Activated CD8-positive, alpha-beta memory T cell treated with anti-CD3 and anti-CD28 coated beads, Interleukin-2, amount 10 ng/mL, durations not matched to agents 7 days and 5 days (primary cell): ENCODE measurements around the gene GADL1. TPM values are rescaled to one million over a fixed set of nuclear protein-coding genes. Genes with fewer than 3 reads are reported as not detected.
A peak's percentile ranks its signal among the peaks of the same experiment; 100 is the strongest.

Experiments
- ATAC-seq: fragments of 150-1000 bp; cut with Tn5 transposase; one replicate; pipeline ENCODE4 v1.10.0; 2021; ENCODE audit warnings: moderate library complexity
- CTCF ChIA-PET: fragments of 350-600 bp; sonication (Branson Sonifier 250); formaldehyde crosslinking; loops from one replicate; lab custom pipeline; 2021; ENCODE audit warnings: antibody characterized with exemption; lab: Charles Lee
- DNase-seq: peaks from one replicate; pipeline ENCODE4 v3.0.0-alpha.2; 2020
- H3K27ac Mint-ChIP-seq: one replicate; pipeline ENCODE4 v1.8.0; 2021; ENCODE audit warnings: mild to moderate bottlenecking, mixed read lengths
- H3K27me3 Mint-ChIP-seq: one replicate; pipeline ENCODE4 v1.8.0; 2021; ENCODE audit warnings: mixed read lengths
- H3K36me3 Mint-ChIP-seq: one replicate; pipeline ENCODE4 v1.8.0; 2021; ENCODE audit warnings: mild to moderate bottlenecking, mixed read lengths
- H3K4me1 Mint-ChIP-seq: one replicate; pipeline ENCODE4 v1.8.0; 2021; ENCODE audit warnings: mixed read lengths
- H3K4me3 Mint-ChIP-seq: one replicate; pipeline ENCODE4 v1.8.0; 2021; ENCODE audit warnings: mild to moderate bottlenecking, moderate library complexity, mixed read lengths
- H3K9me3 Mint-ChIP-seq: one replicate; pipeline ENCODE4 v1.8.0; 2022; ENCODE audit warnings: low read depth, mixed read lengths
- total RNA-seq, 2 experiments: library from RNA; stranded (reverse); gene quantifications; one replicate each; pipeline ENCODE4 v1.2.3, GENCODE V29; 2021

GADL1 gene
- total RNA-seq, 2 experiments from 2014 or later: not detected

DNA sequence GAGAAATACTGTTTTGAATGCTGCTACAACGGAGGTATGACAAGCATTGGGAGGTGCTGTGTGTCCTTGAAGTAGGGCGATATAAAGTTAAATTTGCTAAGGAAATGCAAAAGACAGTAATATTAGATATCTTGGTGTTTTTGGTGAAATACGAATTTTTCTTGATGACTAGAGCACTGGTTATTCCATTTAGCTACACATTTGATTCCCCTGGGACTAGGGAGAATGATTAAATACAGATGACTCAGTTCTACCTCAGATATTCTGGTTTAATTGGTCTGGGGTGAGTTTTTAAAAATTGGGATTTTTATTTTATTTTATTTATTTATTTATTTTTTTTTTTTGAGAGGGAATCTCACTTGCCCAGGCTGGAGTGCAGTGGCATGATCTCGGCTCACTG is 18.7 kb upstream of the GADL1 start:
- Mint-ChIP-seq H3K9me3 (no peaks in the 10 kb centered on the region), H3K27me3 (no peaks in the 10 kb centered on the region), H3K36me3 (no peaks in the 10 kb centered on the region), H3K27ac (no peak overlapping the region), H3K4me3 (no peak overlapping the region), H3K4me1 (no peaks in the 10 kb centered on the region)
- DNase-seq (no peak), ATAC-seq (no peak)
- CTCF ChIA-PET: interaction anchor here (0.7 kb wide), 1 partner anchor 24 kb away, joined by 3 read pairs; no protein-coding TSS in a partner anchor

- ATAC-seq (no peak), DNase-seq (no peak)
- Mint-ChIP-seq H3K4me1 (no peaks in the 10 kb centered on the region), H3K36me3 (no peaks in the 10 kb centered on the region), H3K27me3 (no peaks in the 10 kb centered on the region), H3K4me3 (no peak overlapping the region), H3K27ac (no peak overlapping the region), H3K9me3 (no peaks in the 10 kb centered on the region)
- CTCF ChIA-PET: no interaction called here
These were observed 17.8 kb upstream of the GADL1 start for GRCh38 chr3:30912301-30912700.

GRCh38 chr3:30908456-30909037 is 14.1 kb upstream of the GADL1 start:
- CTCF ChIA-PET: no interaction called here
- no peaks in the 10 kb centered on the region for H3K9me3 Mint-ChIP-seq

DNA sequence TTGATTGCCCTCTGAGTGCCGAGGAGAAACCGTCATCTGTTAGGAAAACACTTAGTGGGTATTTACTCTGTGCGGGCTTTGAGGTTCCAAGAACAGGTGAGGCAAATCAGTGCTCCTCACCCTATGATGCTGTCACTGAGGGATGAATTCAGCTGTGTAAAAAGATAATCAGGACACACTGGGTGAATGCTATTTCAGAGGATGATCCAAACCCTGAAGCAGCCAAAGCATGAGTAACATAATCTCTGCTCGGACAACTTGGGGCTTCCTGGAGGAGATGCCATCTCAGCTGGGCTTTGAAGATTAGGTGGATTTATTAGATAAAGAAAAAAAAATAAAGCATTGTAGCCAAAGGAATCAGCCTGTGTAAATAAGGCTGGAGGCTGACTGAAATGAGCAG is 10.5 kb upstream of the GADL1 start:
- DNase-seq: no peak
- Mint-ChIP-seq H3K27ac (no peak overlapping the region), H3K4me3 (no peak overlapping the region), H3K4me1 (no peaks in the 10 kb centered on the region), H3K27me3 (no peaks in the 10 kb centered on the region), H3K36me3 (no peaks in the 10 kb centered on the region), H3K9me3 (no peaks in the 10 kb centered on the region)
- no peak for ATAC-seq
- CTCF ChIA-PET: no interaction called here

More at GRCh38 chr3:30908456-30909037, 14.1 kb upstream of the GADL1 start:
- no peaks in the 10 kb centered on the region for H3K4me1 Mint-ChIP-seq
- no peak overlapping the region for H3K4me3 Mint-ChIP-seq
- no peaks in the 10 kb centered on the region for H3K36me3 Mint-ChIP-seq
- no peaks in the 10 kb centered on the region for H3K27me3 Mint-ChIP-seq
- no peak overlapping the region for H3K27ac Mint-ChIP-seq
- DNase-seq: no peak
- ATAC-seq: no peak

DNA sequence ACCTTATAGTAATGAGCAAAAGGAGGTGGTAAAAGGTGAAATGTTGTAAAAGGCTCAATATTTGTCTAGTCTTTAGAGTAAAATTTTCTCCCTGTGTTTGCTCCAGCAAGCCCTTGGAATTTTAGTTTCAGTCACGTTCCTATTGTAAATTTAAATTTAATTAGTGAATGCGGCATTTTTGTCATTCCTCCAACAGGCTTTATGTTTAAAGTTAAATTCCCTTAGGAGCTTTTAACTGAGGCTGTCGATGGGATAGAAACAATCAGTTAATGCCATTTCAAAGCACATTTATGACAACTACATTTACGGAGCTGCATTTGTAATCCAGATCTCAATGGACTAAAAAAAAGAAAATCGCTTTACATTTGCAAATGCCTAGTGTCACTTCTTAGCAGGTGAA is 868 bp upstream of the GADL1 start:
- Mint-ChIP-seq H3K36me3 (no peaks in the 10 kb centered on the region), H3K27me3 (peaks cover 41% of the 10 kb centered on the region), H3K27ac (no peak overlapping the region), H3K9me3 (no peaks in the 10 kb centered on the region), H3K4me1 (peaks cover 7% of the 10 kb centered on the region), H3K4me3 (no peak overlapping the region)
- CTCF ChIA-PET: no interaction called here
- ATAC-seq (no peak), DNase-seq (no peak)

- Mint-ChIP-seq H3K36me3 (no peaks in the 10 kb centered on the region), H3K4me3 (peak overlapping the region; percentile 55), H3K27me3 (peaks cover 48% of the 10 kb centered on the region), H3K9me3 (no peaks in the 10 kb centered on the region), H3K4me1 (peaks cover 7% of the 10 kb centered on the region), H3K27ac (no peak overlapping the region)
- DNase-seq (no peak), ATAC-seq (no peak)
- CTCF ChIA-PET: no interaction called here
These were observed 659 bp downstream of the GADL1 start for GRCh38 chr3:30893678-30894325.

DNA sequence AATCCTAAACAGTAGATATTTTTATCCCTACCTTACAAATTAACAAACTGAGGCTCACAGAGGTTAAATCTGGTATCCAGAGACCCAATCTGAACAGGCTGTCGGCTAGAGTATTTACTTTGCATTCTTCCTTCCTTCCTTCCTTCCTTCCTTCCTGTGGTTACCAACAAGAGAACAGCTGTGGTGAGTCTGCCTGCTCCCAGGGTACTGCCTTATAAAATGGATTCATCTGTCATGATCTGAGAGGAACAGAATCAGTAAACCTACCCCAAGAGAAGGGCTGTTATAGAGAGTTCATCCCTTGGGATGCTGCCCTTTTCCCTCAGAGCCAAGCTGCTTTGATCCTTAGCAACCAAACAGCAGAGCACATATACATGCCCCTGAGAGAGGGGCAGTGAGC is 3.6 kb downstream of the GADL1 start:
- DNase-seq (no peak), ATAC-seq (no peak)
- H3K9me3 Mint-ChIP-seq: no peaks in the 10 kb centered on the region
- no peak overlapping the region for H3K27ac Mint-ChIP-seq
- H3K4me3 Mint-ChIP-seq: no peak overlapping the region
- peaks cover 50% of the 10 kb centered on the region for H3K27me3 Mint-ChIP-seq
- no peaks in the 10 kb centered on the region for H3K36me3 Mint-ChIP-seq
- peaks cover 7% of the 10 kb centered on the region for H3K4me1 Mint-ChIP-seq
- CTCF ChIA-PET: no interaction called here

GRCh38 chr3:30886888-30887287 is 7.6 kb downstream of the GADL1 start:
- no peak overlapping the region for H3K4me3 Mint-ChIP-seq
- CTCF ChIA-PET: no interaction called here
- DNase-seq (no peak), ATAC-seq (no peak)
- H3K27ac Mint-ChIP-seq: no peak overlapping the region
- no peaks in the 10 kb centered on the region for H3K36me3 Mint-ChIP-seq
- H3K4me1 Mint-ChIP-seq: peaks cover 4% of the 10 kb centered on the region
- peaks cover 2% of the 10 kb centered on the region for H3K9me3 Mint-ChIP-seq
- peaks cover 22% of the 10 kb centered on the region for H3K27me3 Mint-ChIP-seq

GRCh38 chr3:30878862-30879261 is 15.6 kb downstream of the GADL1 start:
- ATAC-seq: no peak
- H3K4me3 Mint-ChIP-seq: no peak overlapping the region
- no peaks in the 10 kb centered on the region for H3K36me3 Mint-ChIP-seq
- no peaks in the 10 kb centered on the region for H3K4me1 Mint-ChIP-seq
- peaks cover under 1% of the 10 kb centered on the region for H3K9me3 Mint-ChIP-seq
- no peak for DNase-seq
- H3K27ac Mint-ChIP-seq: no peak overlapping the region
- CTCF ChIA-PET: no interaction called here
- H3K27me3 Mint-ChIP-seq: peaks cover 10% of the 10 kb centered on the region

DNA sequence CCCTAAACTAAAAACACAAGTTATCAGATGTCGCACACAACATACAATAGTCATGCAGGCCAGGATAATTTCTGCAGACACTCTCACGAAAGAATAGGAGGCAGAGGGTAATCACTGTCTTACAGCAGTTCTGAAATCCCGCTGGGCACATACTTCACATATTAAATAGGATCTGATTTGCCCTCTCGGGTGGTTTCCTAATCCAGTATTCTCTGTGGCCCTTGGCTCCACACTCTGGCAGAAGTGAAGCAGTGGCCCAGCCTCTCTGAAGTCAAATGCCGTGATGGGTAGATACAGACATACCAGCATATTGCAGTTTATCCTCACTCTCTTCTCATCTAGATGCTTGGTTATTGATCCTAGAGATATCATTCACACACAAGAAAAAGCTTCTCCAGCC is 19.0 kb downstream of the GADL1 start:
- H3K27me3 Mint-ChIP-seq: peaks cover 8% of the 10 kb centered on the region
- CTCF ChIA-PET: no interaction called here
- no peak overlapping the region for H3K4me3 Mint-ChIP-seq
- no peak for ATAC-seq
- no peaks in the 10 kb centered on the region for H3K9me3 Mint-ChIP-seq
- no peaks in the 10 kb centered on the region for H3K4me1 Mint-ChIP-seq
- no peak overlapping the region for H3K27ac Mint-ChIP-seq
- H3K36me3 Mint-ChIP-seq: no peaks in the 10 kb centered on the region
- no peak for DNase-seq

DNA sequence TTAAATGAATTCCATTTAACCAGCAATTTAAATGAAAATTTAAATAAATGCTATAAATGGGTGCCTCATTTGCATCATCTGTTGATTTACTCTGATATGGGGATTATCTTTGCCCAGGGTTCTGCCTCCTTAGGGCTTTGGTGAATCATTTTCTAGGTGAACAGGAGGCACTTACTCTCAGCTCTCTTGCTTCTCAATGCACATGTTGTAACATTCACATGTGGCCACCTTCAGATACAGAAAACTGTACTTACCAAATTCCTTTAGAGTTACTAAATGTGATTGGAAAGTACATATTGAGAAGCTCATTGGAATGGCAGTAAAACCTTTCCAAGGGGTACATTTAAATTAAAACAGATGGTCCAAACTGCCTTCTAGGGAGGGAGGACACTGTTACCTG is 20.8 kb downstream of the GADL1 start:
- CTCF ChIA-PET: interaction anchor here (0.7 kb wide), 1 partner anchor 15 kb away, joined by 3 read pairs; no protein-coding TSS in a partner anchor
- Mint-ChIP-seq H3K36me3 (no peaks in the 10 kb centered on the region), H3K27ac (no peak overlapping the region), H3K9me3 (no peaks in the 10 kb centered on the region), H3K4me1 (no peaks in the 10 kb centered on the region), H3K27me3 (peaks cover 8% of the 10 kb centered on the region), H3K4me3 (no peak overlapping the region)
- ATAC-seq (no peak), DNase-seq (no peak)

DNA sequence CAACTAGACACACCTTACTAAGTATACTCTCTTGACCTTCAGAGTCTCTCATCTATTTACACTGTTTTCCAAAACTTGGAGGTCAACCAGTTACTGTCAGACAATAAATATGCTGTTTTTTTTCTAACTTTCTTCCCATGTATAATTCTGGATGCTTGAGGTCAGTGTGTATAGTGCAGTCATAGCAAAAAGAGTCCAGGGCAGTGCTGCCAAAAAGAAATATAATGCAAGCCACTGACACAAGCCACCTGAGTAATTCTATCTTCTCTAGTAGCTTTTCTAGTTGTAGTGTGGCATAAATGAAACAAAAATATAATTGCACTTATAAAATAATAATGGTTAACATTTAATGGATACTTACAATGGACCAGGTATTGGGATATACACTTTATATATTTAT is 21.6 kb downstream of the GADL1 start:
- peaks cover 8% of the 10 kb centered on the region for H3K27me3 Mint-ChIP-seq
- no peak overlapping the region for H3K27ac Mint-ChIP-seq
- no peak for DNase-seq
- no peak for ATAC-seq
- H3K4me3 Mint-ChIP-seq: no peak overlapping the region
- no peaks in the 10 kb centered on the region for H3K9me3 Mint-ChIP-seq
- H3K4me1 Mint-ChIP-seq: no peaks in the 10 kb centered on the region
- CTCF ChIA-PET: interaction anchor here (0.7 kb wide), 1 partner anchor 14 kb away, joined by 3 read pairs; no protein-coding TSS in a partner anchor
- no peaks in the 10 kb centered on the region for H3K36me3 Mint-ChIP-seq

GRCh38 chr3:30871720-30872119 is 22.7 kb downstream of the GADL1 start:
- Mint-ChIP-seq H3K4me3 (no peak overlapping the region), H3K9me3 (no peaks in the 10 kb centered on the region), H3K27ac (no peak overlapping the region), H3K27me3 (peaks cover 7% of the 10 kb centered on the region), H3K36me3 (no peaks in the 10 kb centered on the region), H3K4me1 (no peaks in the 10 kb centered on the region)
- ATAC-seq (no peak), DNase-seq (no peak)
- CTCF ChIA-PET: no interaction called here

- DNase-seq (no peak), ATAC-seq (no peak)
- Mint-ChIP-seq H3K4me1 (no peaks in the 10 kb centered on the region), H3K27ac (no peak overlapping the region), H3K36me3 (no peaks in the 10 kb centered on the region), H3K4me3 (no peak overlapping the region), H3K27me3 (peaks cover 24% of the 10 kb centered on the region), H3K9me3 (no peaks in the 10 kb centered on the region)
- CTCF ChIA-PET: no interaction called here
These were observed 29.6 kb downstream of the GADL1 start for GRCh38 chr3:30864836-30865235.
